HEK293 (cell line): Measurements from ENCODE around the gene PTK7.

Source experiments
- EGR2 ChIP-seq: fragments of 450-650 bp; formaldehyde crosslinking; IDR thresholded peaks from 2 replicates; pipeline ENCODE4 v1.5.1; 2016; ENCODE audit warnings: low read depth, missing biosample characterization, missing genetic modification characterization
- IKZF3 ChIP-seq: fragments of 450-650 bp; IDR thresholded peaks from 2 replicates; pipeline ENCODE4 v1.5.0; 2018; ENCODE audit warnings: missing biosample characterization, mild to moderate bottlenecking, missing genetic modification characterization, moderate library complexity
- PRDM1 ChIP-seq: fragments of 450-650 bp; formaldehyde crosslinking; IDR thresholded peaks from 2 replicates; pipeline ENCODE4; 2016; ENCODE audit warnings: missing biosample characterization, missing genetic modification characterization
- RBAK ChIP-seq: fragments of 450-650 bp; formaldehyde crosslinking; IDR thresholded peaks from 2 replicates; pipeline ENCODE4 v1.5.1; 2016; ENCODE audit warnings: missing biosample characterization, missing genetic modification characterization
- ZBTB1 ChIP-seq: fragments of 450-650 bp; formaldehyde crosslinking; IDR thresholded peaks from 2 replicates; pipeline ENCODE4 v1.5.1; 2016; ENCODE audit warnings: missing biosample characterization, missing genetic modification characterization
- ZBTB17 ChIP-seq: fragments of 450-650 bp; formaldehyde crosslinking; IDR thresholded peaks from 2 replicates; pipeline ENCODE4 v1.5.1; 2016; ENCODE audit warnings: missing biosample characterization, missing genetic modification characterization
- ZBTB48 ChIP-seq: fragments of 450-650 bp; formaldehyde crosslinking; IDR thresholded peaks from 2 replicates; pipeline ENCODE4 v1.5.1; 2016; ENCODE audit warnings: missing biosample characterization, missing genetic modification characterization
- ZFP69B ChIP-seq: fragments of 450-650 bp; formaldehyde crosslinking; IDR thresholded peaks from 2 replicates; pipeline ENCODE4 v1.5.1; 2016; ENCODE audit warnings: missing biosample characterization, missing genetic modification characterization
- ZNF530 ChIP-seq: fragments of 450-650 bp; formaldehyde crosslinking; IDR thresholded peaks from 2 replicates; pipeline ENCODE4 v1.5.1; 2016; ENCODE audit warnings: low read depth, missing biosample characterization, missing genetic modification characterization
- ZNF555 ChIP-seq: fragments of 450-650 bp; formaldehyde crosslinking; conservative IDR thresholded peaks from 2 replicates; pipeline ENCODE4 v1.5.1; 2017; ENCODE audit warnings: missing biosample characterization, mild to moderate bottlenecking, missing genetic modification characterization, inconsistent platforms
- ZNF624 ChIP-seq: fragments of 450-650 bp; formaldehyde crosslinking; IDR thresholded peaks from 2 replicates; pipeline ENCODE4 v1.5.1; 2017; ENCODE audit warnings: missing biosample characterization, missing genetic modification characterization
- ZNF626 ChIP-seq: fragments of 450-650 bp; sonication (Bioruptor Pico); formaldehyde crosslinking; IDR thresholded peaks from 2 replicates; pipeline ENCODE4 v1.5.1; 2018; ENCODE audit warnings: missing biosample characterization, missing genetic modification characterization, inconsistent platforms
- ZNF629 ChIP-seq: fragments of 450-650 bp; formaldehyde crosslinking; IDR thresholded peaks from 2 replicates; pipeline ENCODE4 v1.5.1; 2017; ENCODE audit warnings: missing biosample characterization, missing genetic modification characterization
- ZNF664 ChIP-seq: fragments of 450-650 bp; formaldehyde crosslinking; IDR thresholded peaks from 2 replicates; pipeline ENCODE4 v1.5.1; 2016; ENCODE audit warnings: missing biosample characterization, missing genetic modification characterization
- ZNF76 ChIP-seq: fragments of 450-650 bp; formaldehyde crosslinking; IDR thresholded peaks from 2 replicates; pipeline ENCODE4; 2016; ENCODE audit warnings: low read depth, missing biosample characterization, missing genetic modification characterization, borderline replicate concordance
- ZNF776 ChIP-seq: fragments of 450-650 bp; formaldehyde crosslinking; IDR thresholded peaks from 2 replicates; pipeline ENCODE4 v1.5.0; 2017; ENCODE audit warnings: missing biosample characterization, missing genetic modification characterization, borderline replicate concordance
- ZNF830 ChIP-seq: fragments of 450-650 bp; IDR thresholded peaks from 2 replicates; pipeline ENCODE4 v1.5.0; 2018; ENCODE audit warnings: missing biosample characterization, missing genetic modification characterization, low read depth, mild to moderate bottlenecking, moderate library complexity
- TF ChIP-seq, protein P1 (sequence below): fragments of 450-650 bp; formaldehyde crosslinking; IDR thresholded peaks from 2 replicates; pipeline ENCODE4 v1.5.1; 2016; ENCODE audit warnings: missing biosample characterization, missing genetic modification characterization
- TF ChIP-seq, protein P2 (sequence below): fragments of 450-650 bp; formaldehyde crosslinking; IDR thresholded peaks from 2 replicates; pipeline ENCODE4 v1.5.1; 2016; ENCODE audit warnings: missing biosample characterization, missing genetic modification characterization
- TF ChIP-seq, protein P3 (sequence below): fragments of 450-650 bp; formaldehyde crosslinking; IDR thresholded peaks from 2 replicates; pipeline ENCODE4 v1.5.1; 2016; ENCODE audit warnings: missing biosample characterization, missing genetic modification characterization
- TF ChIP-seq, protein P4 (sequence below): fragments of 450-650 bp; formaldehyde crosslinking; IDR thresholded peaks from 2 replicates; pipeline ENCODE4 v1.5.1; 2016; ENCODE audit warnings: missing biosample characterization, missing genetic modification characterization
- TF ChIP-seq, protein P5 (sequence below): fragments of 450-650 bp; formaldehyde crosslinking; IDR thresholded peaks from 2 replicates; pipeline ENCODE4 v1.5.1; 2016; ENCODE audit warnings: missing biosample characterization, missing genetic modification characterization, low read depth
- TF ChIP-seq, protein P6 (sequence below): fragments of 450-650 bp; formaldehyde crosslinking; IDR thresholded peaks from 2 replicates; pipeline ENCODE4 v1.5.1; 2016; ENCODE audit warnings: missing biosample characterization, missing genetic modification characterization, borderline replicate concordance
- TF ChIP-seq, protein P7 (sequence below): fragments of 450-650 bp; formaldehyde crosslinking; IDR thresholded peaks from 2 replicates; pipeline ENCODE4 v1.5.1; 2016; ENCODE audit warnings: missing biosample characterization, missing genetic modification characterization, low read depth

Gene PTK7

DNA sequence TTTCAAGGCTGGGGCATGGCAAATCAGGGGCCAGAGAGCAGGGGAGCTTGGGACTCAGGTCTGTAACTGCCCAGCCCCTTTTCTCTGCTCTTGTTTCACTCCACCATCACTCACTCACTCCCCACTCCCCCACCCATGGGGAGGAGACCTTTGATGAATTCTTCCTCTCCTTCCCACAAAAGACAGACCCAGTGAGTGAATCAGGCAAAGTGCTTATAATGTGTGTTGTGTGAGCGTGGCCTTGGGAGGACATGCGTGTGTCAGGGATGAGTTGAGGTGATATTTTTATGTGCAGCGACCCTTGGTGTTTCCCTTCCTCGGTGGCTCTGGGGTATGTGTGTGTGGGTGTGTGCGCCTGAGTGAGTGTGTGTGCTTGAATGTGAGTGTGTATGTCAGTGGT lies 104.9 kb downstream of the PTK7 start (continued):
- TF ChIP-seq, protein P1, sequence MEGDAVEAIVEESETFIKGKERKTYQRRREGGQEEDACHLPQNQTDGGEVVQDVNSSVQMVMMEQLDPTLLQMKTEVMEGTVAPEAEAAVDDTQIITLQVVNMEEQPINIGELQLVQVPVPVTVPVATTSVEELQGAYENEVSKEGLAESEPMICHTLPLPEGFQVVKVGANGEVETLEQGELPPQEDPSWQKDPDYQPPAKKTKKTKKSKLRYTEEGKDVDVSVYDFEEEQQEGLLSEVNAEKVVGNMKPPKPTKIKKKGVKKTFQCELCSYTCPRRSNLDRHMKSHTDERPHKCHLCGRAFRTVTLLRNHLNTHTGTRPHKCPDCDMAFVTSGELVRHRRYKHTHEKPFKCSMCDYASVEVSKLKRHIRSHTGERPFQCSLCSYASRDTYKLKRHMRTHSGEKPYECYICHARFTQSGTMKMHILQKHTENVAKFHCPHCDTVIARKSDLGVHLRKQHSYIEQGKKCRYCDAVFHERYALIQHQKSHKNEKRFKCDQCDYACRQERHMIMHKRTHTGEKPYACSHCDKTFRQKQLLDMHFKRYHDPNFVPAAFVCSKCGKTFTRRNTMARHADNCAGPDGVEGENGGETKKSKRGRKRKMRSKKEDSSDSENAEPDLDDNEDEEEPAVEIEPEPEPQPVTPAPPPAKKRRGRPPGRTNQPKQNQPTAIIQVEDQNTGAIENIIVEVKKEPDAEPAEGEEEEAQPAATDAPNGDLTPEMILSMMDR (tag by site-specific recombination): no peak
- TF ChIP-seq, protein P2, sequence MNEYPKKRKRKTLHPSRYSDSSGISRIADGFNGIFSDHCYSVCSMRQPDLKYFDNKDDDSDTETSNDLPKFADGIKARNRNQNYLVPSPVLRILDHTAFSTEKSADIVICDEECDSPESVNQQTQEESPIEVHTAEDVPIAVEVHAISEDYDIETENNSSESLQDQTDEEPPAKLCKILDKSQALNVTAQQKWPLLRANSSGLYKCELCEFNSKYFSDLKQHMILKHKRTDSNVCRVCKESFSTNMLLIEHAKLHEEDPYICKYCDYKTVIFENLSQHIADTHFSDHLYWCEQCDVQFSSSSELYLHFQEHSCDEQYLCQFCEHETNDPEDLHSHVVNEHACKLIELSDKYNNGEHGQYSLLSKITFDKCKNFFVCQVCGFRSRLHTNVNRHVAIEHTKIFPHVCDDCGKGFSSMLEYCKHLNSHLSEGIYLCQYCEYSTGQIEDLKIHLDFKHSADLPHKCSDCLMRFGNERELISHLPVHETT (tag by site-specific recombination): no peak
- TF ChIP-seq ZNF830 (tag by site-specific recombination) (no peak), ZNF530 (tag by site-specific recombination) (no peak), ZNF555 (tag by site-specific recombination) (no peak), IKZF3 (tag by site-specific recombination) (no peak), ZBTB1 (tag by site-specific recombination) (no peak), ZNF76 (tag by site-specific recombination) (peak; percentile 39; the same call in 1 of the 2 replicates), EGR2 (peak; percentile 74), ZNF664 (no peak), RBAK (tag by site-specific recombination) (no peak), ZFP69B (no peak), PRDM1 (tag by site-specific recombination) (no peak), ZNF629 (tag by site-specific recombination) (no peak), ZNF776 (no peak), ZBTB48 (no peak), ZBTB17 (peak; percentile 65), ZNF624 (no peak), ZNF626 (no peak)
- TF ChIP-seq, protein P3, sequence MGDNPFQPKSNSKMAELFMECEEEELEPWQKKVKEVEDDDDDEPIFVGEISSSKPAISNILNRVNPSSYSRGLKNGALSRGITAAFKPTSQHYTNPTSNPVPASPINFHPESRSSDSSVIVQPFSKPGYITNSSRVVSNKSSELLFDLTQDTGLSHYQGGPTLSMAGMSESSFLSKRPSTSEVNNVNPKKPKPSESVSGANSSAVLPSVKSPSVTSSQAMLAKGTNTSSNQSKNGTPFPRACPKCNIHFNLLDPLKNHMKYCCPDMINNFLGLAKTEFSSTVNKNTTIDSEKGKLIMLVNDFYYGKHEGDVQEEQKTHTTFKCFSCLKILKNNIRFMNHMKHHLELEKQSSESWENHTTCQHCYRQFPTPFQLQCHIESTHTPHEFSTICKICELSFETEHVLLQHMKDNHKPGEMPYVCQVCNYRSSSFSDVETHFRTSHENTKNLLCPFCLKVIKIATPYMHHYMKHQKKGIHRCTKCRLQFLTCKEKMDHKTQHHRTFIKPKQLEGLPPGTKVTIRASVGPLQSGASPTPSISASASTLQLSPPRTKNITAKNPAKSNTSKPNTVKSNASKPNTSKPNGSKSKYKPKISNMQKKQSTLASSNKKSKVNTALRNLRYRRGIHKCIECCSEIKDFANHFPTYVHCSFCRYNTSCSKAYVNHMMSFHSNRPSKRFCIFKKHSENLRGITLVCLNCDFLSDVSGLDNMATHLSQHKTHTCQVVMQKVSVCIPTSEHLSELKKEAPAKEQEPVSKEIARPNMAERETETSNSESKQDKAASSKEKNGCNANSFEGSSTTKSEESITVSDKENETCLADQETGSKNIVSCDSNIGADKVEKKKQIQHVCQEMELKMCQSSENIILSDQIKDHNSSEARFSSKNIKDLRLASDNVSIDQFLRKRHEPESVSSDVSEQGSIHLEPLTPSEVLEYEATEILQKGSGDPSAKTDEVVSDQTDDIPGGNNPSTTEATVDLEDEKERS (tag by site-specific recombination): no peak
- TF ChIP-seq, protein P4, sequence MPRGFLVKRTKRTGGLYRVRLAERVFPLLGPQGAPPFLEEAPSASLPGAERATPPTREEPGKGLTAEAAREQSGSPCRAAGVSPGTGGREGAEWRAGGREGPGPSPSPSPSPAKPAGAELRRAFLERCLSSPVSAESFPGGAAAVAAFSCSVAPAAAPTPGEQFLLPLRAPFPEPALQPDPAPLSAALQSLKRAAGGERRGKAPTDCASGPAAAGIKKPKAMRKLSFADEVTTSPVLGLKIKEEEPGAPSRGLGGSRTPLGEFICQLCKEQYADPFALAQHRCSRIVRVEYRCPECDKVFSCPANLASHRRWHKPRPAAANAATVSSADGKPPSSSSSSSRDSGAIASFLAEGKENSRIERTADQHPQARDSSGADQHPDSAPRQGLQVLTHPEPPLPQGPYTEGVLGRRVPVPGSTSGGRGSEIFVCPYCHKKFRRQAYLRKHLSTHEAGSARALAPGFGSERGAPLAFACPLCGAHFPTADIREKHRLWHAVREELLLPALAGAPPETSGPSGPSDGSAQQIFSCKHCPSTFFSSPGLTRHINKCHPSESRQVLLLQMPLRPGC (tag by site-specific recombination): no peak
- TF ChIP-seq, protein P5, sequence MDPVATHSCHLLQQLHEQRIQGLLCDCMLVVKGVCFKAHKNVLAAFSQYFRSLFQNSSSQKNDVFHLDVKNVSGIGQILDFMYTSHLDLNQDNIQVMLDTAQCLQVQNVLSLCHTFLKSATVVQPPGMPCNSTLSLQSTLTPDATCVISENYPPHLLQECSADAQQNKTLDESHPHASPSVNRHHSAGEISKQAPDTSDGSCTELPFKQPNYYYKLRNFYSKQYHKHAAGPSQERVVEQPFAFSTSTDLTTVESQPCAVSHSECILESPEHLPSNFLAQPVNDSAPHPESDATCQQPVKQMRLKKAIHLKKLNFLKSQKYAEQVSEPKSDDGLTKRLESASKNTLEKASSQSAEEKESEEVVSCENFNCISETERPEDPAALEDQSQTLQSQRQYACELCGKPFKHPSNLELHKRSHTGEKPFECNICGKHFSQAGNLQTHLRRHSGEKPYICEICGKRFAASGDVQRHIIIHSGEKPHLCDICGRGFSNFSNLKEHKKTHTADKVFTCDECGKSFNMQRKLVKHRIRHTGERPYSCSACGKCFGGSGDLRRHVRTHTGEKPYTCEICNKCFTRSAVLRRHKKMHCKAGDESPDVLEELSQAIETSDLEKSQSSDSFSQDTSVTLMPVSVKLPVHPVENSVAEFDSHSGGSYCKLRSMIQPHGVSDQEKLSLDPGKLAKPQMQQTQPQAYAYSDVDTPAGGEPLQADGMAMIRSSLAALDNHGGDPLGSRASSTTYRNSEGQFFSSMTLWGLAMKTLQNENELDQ (tag by site-specific recombination): no peak
- TF ChIP-seq, protein P6, sequence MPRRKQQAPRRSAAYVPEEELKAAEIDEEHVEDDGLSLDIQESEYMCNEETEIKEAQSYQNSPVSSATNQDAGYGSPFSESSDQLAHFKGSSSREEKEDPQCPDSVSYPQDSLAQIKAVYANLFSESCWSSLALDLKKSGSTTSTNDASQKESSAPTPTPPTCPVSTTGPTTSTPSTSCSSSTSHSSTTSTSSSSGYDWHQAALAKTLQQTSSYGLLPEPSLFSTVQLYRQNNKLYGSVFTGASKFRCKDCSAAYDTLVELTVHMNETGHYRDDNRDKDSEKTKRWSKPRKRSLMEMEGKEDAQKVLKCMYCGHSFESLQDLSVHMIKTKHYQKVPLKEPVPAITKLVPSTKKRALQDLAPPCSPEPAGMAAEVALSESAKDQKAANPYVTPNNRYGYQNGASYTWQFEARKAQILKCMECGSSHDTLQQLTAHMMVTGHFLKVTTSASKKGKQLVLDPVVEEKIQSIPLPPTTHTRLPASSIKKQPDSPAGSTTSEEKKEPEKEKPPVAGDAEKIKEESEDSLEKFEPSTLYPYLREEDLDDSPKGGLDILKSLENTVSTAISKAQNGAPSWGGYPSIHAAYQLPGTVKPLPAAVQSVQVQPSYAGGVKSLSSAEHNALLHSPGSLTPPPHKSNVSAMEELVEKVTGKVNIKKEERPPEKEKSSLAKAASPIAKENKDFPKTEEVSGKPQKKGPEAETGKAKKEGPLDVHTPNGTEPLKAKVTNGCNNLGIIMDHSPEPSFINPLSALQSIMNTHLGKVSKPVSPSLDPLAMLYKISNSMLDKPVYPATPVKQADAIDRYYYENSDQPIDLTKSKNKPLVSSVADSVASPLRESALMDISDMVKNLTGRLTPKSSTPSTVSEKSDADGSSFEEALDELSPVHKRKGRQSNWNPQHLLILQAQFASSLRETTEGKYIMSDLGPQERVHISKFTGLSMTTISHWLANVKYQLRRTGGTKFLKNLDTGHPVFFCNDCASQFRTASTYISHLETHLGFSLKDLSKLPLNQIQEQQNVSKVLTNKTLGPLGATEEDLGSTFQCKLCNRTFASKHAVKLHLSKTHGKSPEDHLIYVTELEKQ (tag by site-specific recombination): no peak
- TF ChIP-seq, protein P7, sequence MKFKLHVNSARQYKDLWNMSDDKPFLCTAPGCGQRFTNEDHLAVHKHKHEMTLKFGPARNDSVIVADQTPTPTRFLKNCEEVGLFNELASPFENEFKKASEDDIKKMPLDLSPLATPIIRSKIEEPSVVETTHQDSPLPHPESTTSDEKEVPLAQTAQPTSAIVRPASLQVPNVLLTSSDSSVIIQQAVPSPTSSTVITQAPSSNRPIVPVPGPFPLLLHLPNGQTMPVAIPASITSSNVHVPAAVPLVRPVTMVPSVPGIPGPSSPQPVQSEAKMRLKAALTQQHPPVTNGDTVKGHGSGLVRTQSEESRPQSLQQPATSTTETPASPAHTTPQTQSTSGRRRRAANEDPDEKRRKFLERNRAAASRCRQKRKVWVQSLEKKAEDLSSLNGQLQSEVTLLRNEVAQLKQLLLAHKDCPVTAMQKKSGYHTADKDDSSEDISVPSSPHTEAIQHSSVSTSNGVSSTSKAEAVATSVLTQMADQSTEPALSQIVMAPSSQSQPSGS (tag by site-specific recombination): no peak
